ENCODE results near the gene TACC2.
"Not testable (repeated sequence)": the region's sequence is repeated elsewhere in the genome, so short reads cannot be mapped to it uniquely, and the experiment has no call there.

Gene TACC2

DNA sequence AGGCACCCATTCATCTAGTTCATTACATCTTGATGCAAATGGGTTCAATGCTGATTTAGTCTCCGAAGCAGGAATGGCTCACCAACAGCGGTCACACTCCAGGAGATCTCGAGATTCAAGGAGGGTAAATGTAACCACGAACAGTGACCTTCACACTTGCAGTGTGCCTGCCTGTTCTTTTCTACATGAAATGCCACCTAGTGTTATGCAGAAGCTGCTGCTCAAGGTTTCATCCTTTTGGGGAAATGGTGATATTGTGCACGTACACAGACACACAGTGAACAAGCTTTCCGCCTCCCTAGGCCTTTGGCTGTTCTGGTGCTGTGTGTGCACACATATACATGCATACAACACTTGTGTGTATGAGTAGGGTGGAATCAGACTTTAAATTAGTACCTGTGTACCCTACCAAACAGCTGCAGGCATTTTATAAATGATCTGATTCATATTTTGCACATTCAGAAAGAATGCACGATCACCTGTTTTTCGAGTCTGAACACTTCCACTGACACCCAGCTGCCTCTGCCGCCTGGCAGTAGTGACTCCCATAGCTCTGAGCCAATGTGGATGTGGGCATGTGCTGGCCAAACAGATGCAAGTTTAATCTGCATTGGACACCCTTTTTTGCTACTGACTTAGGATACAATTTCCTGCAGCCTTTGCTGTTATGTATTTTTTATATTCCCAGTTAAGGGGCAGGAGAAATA, 100.5 kb downstream of the TACC2 start:
- DNase-seq (ENCODE audit: low spot score), result no peak

GRCh38 chr10:122091722-122092121, 102.8 kb downstream of the TACC2 start:
- DNase-seq (ENCODE audit: low spot score), result no peak

- no peak for DNase-seq (ENCODE audit: low spot score)
Observed at GRCh38 chr10:122093076-122093475, 104.1 kb downstream of the TACC2 start.

GRCh38 chr10:122096181-122096580, 107.2 kb downstream of the TACC2 start:
- not testable (repeated sequence) for DNase-seq (ENCODE audit: low spot score)

- DNase-seq (ENCODE audit: low spot score), result no peak
Observed at GRCh38 chr10:122096705-122097104, 107.7 kb downstream of the TACC2 start.

- DNase-seq (ENCODE audit: low spot score), result no peak
Observed at GRCh38 chr10:122097935-122098334, 109.0 kb downstream of the TACC2 start.

DNA sequence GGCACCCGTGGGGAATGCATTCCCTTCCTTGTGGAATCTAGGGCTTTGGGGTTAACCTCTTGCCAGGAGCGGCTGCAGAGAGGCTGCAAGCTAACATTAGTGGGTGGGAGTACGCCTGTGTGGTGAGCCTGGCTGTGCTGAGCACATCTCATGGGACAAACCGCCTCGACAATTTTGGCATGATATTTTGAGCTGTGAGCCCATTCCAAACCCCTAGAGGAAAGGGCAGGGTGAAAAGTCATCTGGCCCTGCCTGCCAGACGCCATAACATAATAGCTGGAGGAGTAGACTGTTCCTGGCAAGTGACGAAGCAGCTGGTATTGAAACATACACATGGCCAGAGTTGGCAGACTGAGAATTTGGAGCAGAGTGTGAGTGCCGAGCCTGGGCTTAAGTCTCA, 110.0 kb downstream of the TACC2 start:
- no peak for DNase-seq (ENCODE audit: low spot score)

- no peak for DNase-seq (ENCODE audit: low spot score)
Observed at GRCh38 chr10:122099562-122099961, 110.6 kb downstream of the TACC2 start.

GRCh38 chr10:122102146-122102868, 113.3 kb downstream of the TACC2 start:
- DNase-seq (ENCODE audit: low spot score), result no peak

DNA sequence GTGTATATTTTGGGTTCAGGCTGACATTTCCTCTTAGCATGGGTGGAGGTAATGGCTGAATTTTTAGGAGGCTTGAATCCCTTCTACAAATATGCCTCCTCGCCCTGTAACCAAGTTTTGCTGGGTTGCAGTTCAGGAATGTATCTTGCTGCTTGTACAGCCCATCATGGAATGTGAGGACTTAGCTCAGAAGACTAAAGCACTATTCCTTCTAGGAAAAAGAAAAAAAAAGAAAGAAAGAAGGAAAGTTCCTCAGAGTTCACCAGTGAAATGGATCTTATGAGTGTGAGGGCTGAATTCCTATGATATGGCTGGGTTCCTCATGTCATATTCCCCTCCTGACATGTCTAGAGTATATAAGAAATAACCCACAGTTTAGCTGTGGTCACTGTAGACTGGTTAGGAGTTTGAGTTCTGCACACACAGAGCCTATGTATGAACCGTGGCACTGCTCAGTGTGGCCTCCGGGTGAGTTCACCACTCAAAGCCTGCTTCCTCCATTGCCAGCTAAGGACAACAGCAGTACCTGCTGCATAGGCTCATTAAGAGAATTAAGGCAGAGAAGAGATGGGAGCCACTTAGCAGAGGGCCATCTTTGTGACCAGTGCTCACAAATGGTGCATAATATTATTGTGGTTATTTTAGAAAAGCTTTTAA, 114.0 kb downstream of the TACC2 start:
- DNase-seq (ENCODE audit: low spot score), result no peak

DNA sequence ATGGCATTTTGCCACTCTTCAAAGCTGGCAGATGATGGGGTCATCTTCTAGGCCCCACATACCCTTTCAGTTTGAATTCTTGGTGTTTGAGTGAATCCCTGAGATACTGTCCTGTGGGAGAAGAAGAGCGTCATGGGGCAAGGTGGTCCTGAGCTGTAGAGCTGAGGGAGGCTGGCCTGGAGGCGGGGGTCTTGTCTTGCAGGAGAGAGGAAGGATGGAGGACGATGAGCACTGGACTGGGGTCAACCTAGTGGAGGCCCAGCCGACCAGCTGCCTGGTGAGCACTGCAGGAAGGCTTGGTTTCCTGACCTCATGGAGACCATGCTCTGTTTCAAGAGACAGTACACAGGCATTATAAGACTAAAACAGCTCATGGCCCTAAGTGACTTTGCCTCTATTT, 114.6 kb downstream of the TACC2 start:
- DNase-seq (ENCODE audit: low spot score), result no peak

DNA sequence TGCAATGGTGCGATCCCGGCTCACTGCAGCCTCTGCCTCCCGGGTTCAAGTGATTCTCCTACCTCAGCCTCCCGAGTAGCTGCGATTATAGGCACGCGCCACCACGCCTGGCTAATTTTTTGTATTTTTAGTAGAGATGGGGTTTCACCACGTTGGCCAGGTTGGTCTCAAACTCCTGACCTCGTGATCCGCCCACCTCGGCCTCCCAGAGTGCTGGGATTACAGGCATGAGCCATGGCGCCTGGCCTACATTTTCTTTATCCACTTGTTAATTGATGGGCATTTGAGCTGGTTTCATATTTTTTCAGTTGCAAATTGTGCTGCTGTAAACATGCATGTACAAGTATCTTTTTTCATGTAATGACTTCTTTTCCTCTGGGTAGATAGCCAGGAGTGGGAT, 119.8 kb downstream of the TACC2 start:
- DNase-seq (ENCODE audit: low spot score), result not testable (repeated sequence)

GRCh38 chr10:122112021-122112616, 123.2 kb downstream of the TACC2 start:
- DNase-seq (ENCODE audit: low spot score), result no peak

DNA sequence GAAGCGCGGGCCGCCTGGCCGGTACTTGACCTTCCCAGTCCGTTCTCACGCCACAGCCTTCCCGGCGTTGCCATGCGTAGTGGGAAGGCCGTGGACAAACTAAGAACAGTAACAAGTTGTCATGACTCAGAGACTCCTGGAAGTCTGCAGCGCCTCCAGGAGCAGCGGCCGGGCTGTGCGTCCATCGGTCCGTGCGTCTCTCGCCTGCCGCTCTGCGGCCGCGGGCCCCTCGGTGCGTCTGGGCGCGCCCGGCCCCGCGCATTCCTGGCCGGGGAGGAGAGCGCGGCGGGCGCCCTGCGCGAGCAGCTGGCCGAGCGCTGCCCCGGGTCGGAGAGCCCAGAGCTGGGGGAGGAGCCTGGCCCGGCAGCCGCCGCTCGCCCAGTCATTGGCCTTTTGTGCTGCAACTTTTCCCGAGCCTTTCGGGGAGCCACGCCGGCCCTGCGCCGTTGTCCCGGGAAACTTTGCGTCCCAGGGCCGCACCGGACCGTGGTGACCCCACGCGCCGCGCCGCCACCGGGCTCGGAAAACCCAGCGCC, 123.7 kb downstream of the TACC2 start:
- peak; percentile 87 for DNase-seq (ENCODE audit: low spot score)

DNA sequence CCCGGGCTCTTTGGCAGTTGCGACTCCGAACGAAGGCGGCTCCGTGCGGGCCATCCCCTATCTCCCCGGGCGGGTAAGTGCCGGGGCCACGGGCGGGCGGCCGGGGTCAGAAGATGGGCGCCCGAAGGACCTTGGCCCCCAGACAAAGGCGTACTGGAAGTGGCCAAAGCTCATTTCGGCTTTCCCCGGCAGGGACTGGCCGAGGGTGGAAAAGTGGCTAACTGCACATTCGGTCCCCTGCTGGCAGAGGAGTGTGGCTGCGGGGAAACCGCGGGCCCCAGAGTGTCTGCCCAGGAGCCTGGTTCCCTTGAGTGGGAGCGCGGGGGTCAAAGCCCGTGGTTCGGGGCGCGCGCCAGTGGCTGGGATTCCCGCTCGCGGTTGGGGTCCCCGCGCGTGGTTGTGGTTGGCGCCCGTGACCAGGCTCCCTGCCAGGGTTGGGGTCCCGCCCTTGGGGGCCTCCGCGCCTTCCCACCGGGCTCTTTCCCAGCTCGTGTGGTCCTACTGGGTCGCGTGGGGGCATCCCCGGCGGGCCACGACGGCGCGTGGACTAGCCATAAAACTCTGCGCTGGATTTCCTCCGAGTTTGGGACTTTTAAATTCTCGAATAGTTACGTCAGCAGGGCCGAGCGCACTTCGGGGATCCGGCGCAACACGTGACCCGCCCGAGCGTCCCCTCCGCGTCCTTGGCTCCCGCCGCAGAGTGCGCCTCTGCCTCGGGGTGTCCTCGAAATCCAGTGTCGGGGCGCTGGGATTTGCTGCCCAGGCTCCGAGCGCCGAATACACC, 124.4 kb downstream of the TACC2 start:
- DNase-seq (ENCODE audit: low spot score), result peak; percentile 83

DNA sequence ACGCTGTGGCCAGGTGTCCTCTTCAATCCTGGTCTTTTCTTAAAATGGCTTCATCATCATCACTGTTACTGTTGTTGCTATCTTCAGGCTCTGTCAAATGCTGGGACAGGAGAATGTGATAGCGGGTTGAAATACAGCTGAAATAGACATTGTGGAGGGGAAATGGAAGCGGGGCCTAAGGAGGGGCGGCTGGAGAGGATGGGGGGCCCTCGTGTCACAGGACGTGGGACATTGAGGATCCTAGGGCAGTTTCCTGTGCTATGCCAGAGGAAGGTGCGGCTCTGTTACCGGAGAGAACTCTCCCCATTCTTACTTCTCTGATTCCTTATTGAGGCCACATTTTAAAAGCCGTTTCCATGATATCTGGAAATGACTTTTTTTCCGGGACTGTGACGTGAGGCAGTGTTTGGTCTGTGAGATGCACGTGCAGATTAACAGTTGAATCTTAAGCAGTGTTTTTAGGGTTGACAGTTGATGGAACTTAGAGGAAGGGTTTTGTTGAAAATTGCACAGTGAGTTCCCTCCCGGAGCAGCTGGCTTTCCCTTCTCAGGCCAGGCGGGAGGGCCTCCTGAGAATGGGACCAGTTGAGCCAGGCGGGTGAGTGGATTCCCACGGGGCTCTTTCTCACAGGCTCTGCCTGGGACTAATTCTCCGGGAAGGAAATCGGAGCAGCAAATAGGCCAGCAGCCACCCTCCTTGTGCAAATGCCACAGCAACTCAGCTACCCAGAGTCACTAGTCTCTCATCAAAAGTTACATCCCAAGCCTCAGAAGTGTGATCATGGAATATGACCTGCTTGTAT, 125.2 kb downstream of the TACC2 start:
- no peak for DNase-seq (ENCODE audit: low spot score)

DNA sequence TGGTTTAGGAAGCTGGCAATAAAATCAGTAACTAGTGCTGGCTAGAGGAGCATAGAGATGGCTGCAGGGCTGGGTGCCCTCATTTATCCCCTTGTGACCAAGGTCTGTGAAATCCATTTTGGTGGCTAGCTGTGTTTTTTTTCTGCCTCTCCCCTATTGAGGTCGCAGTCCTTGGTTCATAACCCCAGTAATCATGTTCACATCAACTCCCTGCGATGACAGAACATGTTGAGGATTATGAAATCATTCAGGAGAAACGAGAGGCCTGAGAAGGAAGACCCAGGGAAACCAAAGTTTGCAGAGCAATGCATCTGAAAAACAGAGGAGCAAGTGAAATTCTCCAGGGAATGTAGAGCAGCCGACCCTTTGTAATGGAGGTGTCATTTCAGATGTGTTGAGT, 126.9 kb downstream of the TACC2 start:
- no peak for DNase-seq (ENCODE audit: low spot score)

- no peak for DNase-seq (ENCODE audit: low spot score)
Observed at GRCh38 chr10:122116331-122116730, 127.4 kb downstream of the TACC2 start.

GRCh38 chr10:122117475-122117874, 128.5 kb downstream of the TACC2 start:
- no peak for DNase-seq (ENCODE audit: low spot score)

DNA sequence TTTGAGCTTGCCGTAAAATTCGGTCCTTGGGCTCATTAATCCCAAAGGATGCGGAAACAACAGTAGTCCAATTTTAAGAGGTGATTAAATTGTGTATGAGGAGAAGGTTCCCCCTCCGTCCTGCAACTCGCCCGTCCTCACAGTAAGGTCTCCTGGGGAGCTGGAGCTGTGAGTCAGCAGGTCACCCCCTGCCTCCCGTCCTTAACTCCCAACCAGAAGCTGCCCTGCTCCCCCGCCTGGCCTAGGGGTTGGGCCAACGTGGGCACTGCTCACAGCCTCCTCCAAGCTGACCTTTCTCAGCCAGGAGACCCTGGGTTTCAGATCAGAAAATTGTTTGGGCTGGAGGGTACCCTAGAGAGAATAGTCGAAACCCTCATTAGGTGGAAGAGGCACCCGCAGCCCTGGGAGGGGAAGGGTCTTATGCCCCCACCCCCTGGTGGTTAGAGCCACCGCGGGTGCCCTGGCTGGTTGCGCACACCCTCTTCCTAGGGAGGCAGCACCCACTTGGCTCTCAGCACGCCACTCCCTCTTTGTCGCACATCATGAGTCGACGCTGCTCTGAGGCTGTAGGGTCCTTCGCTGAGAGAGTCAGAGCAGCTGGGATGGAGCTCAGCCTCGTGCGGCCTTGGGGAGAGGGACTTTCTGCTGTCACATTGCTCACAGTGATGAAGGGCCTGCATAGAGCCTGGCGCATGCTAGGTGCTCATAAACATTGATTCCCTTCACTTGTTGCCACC, 131.2 kb downstream of the TACC2 start:
- no peak for DNase-seq (ENCODE audit: low spot score)

All from ecto neural progenitor cell (in vitro differentiated cells).